ENCODE results near the gene MGAT4A. TPM values are rescaled to one million over a fixed set of nuclear protein-coding genes. Genes with fewer than 3 reads are reported as not detected.

The MGAT4A gene
- total and polyA plus RNA-seq, 9 of the 15 experiments (the other 6 are each of a cell fraction or from before 2014, with no cell fraction given) = 0.03 to 0.53 (median 0.18) TPM; not detected in 2

DNA sequence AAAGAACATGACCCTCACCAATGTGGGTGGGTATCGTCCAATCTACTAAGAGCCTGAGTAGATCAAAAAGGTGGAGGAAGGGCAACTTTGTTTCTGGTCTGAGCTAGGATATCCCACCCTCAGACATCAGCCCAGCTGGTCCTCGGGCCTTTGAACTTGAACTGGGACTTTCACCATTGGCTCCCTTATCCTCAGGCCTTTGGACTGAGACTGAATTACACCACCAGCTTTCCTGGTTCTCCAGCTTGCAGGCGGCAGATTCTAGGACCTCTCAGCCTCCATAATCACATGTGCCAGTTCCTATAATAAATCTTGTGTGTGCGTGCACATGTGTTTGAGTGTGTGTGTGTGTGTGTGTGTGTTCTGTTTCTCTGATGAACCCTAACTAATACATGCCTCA, 10.6 kb downstream of the MGAT4A start (continued):
- TF ChIP-seq, protein P1, sequence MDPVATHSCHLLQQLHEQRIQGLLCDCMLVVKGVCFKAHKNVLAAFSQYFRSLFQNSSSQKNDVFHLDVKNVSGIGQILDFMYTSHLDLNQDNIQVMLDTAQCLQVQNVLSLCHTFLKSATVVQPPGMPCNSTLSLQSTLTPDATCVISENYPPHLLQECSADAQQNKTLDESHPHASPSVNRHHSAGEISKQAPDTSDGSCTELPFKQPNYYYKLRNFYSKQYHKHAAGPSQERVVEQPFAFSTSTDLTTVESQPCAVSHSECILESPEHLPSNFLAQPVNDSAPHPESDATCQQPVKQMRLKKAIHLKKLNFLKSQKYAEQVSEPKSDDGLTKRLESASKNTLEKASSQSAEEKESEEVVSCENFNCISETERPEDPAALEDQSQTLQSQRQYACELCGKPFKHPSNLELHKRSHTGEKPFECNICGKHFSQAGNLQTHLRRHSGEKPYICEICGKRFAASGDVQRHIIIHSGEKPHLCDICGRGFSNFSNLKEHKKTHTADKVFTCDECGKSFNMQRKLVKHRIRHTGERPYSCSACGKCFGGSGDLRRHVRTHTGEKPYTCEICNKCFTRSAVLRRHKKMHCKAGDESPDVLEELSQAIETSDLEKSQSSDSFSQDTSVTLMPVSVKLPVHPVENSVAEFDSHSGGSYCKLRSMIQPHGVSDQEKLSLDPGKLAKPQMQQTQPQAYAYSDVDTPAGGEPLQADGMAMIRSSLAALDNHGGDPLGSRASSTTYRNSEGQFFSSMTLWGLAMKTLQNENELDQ (CRISPR knock-in tag; IDR thresholded peaks at IDR 0.05; ENCODE audit: borderline replicate concordance) = no peak
- no peak for TF ChIP-seq TRIM28 (IDR thresholded peaks at IDR 0.05)
- no peak for TF ChIP-seq BCOR (IDR thresholded peaks at IDR 0.05)
- TF ChIP-seq LARP7 (IDR thresholded peaks at IDR 0.05) = no peak
- no peak for TF ChIP-seq FOS (IDR thresholded peaks at IDR 0.05; ENCODE audit: extremely low read depth, insufficient read length)
- TF ChIP-seq, protein P2, sequence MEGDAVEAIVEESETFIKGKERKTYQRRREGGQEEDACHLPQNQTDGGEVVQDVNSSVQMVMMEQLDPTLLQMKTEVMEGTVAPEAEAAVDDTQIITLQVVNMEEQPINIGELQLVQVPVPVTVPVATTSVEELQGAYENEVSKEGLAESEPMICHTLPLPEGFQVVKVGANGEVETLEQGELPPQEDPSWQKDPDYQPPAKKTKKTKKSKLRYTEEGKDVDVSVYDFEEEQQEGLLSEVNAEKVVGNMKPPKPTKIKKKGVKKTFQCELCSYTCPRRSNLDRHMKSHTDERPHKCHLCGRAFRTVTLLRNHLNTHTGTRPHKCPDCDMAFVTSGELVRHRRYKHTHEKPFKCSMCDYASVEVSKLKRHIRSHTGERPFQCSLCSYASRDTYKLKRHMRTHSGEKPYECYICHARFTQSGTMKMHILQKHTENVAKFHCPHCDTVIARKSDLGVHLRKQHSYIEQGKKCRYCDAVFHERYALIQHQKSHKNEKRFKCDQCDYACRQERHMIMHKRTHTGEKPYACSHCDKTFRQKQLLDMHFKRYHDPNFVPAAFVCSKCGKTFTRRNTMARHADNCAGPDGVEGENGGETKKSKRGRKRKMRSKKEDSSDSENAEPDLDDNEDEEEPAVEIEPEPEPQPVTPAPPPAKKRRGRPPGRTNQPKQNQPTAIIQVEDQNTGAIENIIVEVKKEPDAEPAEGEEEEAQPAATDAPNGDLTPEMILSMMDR (IDR thresholded peaks at IDR 0.05 in 2 of 3, conservative IDR thresholded peaks at IDR 0.05 in 1 of 3; ENCODE audit: insufficient read depth in 2 of 3, low read depth in 1 of 3, low read length in 3 of 3) = no peak
- no peak for TF ChIP-seq PHF20 (IDR thresholded peaks at IDR 0.05; ENCODE audit: partially characterized antibody)
- no peak for TF ChIP-seq POLR2G (IDR thresholded peaks at IDR 0.05; ENCODE audit: low read depth, low read length)
- no peak for TF ChIP-seq SAP30 (IDR thresholded peaks at IDR 0.05; ENCODE audit: borderline replicate concordance, insufficient read depth, low read depth, low read length, poor library complexity, severe bottlenecking)
- no peak for TF ChIP-seq RBM17 (IDR thresholded peaks at IDR 0.05; ENCODE audit: borderline replicate concordance, low read depth, low read length)
- TF ChIP-seq MTA2 (IDR thresholded peaks at IDR 0.05; ENCODE audit: low read depth) = no peak

Measured in K562 (cell line).